Measurements from ENCODE around the gene LONRF3.
"Not testable (repeated sequence)": the region's sequence is repeated elsewhere in the genome, so short reads cannot be mapped to it uniquely, and the experiment has no call there.

The LONRF3 gene

DNA sequence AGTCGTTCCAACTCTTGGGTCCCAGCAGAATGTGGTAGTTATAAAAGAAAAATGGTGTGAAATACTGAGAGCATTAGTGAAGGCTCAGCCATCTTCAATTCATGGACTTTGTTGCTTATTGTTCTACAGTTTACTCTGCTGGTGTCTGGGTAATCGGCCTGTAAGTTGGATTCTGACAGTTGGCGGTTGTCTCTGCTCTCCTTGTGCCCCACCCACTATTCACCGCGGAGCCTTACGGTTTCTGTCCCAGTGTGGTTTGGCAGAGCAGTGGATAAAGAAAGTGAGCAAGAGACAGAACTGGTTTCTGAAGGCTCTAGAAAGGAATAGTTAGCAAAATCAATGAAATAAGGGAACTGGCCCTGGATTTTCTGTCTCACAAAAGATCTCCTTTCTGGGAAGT, 9.1 kb downstream of the LONRF3 start:
- FAIRE-seq (no peak), DNase-seq (ENCODE audit: low spot score) (no peak)

DNA sequence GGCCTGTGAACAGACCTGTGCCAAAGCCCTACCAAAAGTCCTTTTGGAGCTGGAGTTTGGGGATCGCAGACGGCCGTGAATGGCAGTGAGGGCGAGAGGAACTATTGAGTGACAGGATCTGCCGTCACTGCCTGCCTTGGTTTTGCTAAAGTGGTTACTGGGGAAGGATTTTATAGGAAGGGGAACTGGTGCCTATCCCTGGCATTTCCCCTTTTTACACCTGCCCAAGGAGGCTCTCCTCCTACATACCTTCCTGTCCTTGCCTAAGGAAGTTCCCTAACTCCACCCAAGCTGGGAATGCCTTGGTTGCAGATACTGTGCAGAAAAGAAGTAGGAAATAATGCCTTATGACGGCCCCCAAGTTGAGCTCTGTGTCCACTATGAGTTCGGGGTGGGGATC, 14.5 kb downstream of the LONRF3 start:
- no peak for FAIRE-seq

DNA sequence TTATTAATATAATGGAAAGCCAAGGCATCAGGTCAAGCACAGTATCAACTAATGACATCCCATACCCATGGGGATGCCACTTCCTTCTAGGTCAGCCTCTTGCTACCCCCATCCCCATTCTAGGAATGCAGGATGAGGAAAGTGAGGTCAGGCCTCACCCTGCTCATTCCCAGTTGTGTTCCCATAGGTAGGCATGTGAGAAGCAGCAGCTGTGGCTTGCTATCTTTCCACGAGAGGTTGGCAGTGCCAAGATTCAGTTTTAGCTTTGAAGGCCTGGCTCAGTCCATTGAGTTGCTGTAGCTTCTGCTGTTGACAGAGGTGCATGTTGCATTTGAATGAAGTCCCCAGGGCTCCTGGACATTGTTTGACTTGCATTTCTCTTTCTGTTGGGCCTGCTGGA, 15.5 kb downstream of the LONRF3 start:
- FAIRE-seq (no peak), DNase-seq (ENCODE audit: low spot score) (no peak)

More for the DNA sequence above, 14.5 kb downstream of the LONRF3 start:
- DNase-seq (ENCODE audit: low spot score) = no peak

DNA sequence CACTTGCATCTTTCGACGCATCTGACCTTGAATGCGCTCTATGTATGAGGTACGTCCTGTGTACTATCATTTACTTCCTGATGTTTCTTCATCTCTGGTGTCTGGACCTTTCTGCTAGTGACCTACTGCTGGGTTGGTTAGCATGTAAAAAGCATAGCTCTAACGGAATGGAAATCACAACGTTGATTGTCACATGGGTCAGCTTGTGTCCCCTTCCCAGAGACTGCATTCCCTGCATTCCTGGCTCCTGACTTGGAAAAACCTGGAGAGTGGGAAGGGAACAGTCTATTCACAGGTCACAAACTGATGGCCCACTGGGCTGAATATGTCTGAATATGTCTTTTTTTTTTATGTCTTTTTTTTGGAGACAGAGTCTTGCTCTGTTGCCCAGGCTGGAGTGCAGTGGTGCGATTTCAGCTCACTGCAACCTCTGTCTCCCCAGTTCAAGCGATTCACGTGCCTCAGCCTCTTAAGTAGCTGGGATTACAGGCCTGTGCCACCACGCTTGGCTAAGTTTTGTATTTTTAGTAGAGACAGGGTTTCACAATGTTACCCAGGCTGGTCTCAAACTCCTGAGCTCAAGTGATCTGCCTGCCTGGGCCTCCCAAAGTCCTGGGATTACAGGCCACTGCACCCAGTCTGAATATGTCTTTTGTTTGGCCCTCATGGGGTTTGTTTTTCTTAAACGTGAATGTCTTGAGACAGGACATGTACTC, 16.3 kb downstream of the LONRF3 start:
- no peak for DNase-seq (ENCODE audit: low spot score)
- no peak for FAIRE-seq

DNA sequence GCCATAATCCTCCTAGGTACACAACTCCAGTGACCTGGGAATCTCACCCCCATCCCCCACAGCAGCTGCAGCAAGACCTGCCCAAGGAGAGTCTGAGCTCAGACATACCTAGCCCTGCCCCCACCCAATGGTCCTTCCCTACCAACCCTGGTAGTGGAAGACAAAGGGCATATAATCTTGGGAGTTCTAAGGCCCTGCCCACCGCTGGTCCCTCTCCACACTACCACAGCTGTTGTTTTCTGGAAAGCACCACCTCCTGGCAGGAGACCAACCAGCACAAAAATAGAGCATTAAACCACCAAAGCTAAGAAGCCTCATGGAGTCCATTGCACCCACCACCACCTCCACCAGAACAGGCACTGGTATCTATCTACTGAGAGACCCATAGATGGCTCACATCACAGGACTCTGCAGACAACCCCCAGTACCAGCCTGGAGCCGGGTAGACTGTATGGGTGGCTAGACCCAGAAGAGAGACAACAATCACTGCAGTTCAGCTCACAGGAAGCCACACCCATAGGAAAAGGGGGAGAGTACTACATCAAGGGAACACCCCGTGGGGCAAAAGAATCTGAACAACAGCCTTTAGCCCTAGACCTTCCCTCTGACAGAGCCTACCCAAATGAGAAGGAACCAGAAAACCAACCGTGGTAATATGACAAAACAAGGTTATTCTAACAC, 18.2 kb downstream of the LONRF3 start:
- not testable (repeated sequence) for DNase-seq (ENCODE audit: low spot score); FAIRE-seq

DNA sequence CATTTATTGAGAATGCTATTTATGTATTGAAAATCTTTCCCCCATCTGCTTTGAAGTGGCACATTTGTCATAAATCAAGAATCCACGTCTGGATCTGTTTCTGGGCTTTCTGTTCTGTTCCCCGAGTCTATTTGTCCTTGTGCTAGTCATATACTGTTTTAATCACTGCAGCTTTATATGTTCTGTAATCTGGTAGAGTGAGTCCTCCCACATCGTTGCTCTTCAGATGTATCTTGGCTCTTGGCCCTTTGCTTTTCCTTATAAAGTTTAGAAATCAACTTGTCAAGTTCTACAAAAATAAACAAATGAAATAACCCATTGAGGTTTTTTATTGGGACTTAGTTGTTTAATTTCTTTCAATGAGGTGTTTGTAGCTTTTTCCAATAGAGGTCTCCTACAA, 29.0 kb downstream of the LONRF3 start:
- no peak for DNase-seq (ENCODE audit: low spot score)
- no peak for FAIRE-seq

DNA sequence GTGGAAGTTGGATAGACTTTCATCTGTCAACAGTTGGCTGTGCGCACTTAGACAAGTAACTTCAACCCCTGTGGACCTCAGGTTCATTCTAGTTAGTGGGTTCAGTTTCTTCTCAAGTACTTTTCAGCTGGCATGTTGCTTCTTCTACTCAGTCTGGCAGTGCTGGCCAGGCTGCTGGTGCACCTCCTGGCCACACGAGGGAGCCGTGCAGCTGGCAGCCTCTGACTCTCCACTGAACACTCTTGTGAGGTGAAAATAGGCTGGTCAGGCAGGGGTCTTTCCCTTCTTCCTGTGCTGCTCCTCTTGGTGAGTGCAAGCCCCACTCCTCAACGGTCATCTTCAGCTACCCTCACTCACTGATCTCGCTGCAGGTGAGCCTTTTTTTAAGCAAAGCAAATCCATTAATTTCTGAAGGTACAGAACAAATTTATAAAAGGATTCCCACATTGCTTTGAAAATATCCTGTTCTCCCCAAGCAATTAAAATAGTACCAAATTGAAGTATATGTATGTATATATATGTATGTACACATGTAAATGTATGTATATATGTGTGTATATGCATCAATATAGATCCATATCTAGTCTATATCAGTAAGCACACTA, 30.6 kb downstream of the LONRF3 start:
- FAIRE-seq (no peak), DNase-seq (ENCODE audit: low spot score) (peak; percentile 34)

DNA sequence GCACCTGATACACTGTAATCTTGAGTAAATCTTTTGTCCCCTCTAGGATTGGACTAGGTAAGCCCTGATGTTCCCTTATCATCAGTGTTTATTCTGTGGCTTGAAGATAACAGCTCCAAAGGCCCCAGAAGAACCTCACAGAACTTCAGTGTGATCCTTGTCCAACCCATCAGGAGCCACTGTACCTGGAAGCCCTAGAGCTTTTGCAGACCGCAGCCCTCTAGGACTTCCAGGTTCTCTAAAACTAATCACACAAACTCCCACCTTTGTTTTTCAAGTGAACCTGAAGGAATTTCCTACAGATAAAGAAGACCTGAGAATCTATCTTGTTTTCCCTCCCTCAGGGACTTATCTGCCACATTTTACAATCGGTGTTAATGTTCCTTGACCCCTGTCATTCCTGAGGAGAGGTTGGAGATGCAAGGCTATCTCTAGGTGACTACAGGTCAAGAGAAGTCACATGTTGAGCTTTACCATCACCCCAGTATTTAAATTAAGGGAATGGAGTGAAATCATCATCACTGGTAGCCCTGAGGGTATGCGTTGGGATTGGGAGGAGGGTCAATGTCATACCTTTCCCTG, 32.9 kb downstream of the LONRF3 start:
- DNase-seq (ENCODE audit: low spot score) = no peak
- no peak for FAIRE-seq

DNA sequence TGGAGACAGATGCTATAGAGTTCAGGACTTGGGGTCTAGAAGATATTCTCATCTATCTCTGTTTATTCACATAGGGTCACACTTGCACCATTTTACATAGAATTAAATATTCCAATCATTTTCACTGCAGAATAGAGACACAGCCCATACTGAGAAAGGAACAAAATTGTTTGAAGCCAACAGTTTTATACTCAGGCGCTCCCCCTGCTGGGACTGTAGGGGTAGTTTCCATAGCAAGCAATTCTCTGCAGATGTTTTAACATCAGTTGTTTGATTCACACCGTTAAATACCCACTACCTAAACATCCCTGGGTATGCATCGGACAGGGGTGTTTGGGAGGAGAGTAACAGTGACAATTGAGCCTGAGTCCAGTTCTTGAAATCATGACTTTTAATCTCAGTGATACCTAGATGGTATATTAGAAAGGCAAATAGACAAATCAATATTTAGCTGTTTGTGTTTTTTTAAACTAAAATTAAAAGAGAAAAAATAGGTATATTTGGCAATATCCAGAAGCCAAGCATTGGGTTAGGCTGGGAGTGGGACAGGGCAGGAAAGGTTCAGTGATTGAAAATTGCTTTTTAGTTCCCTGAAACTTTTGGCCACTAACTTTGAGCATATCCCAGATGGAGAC, 33.8 kb downstream of the LONRF3 start:
- FAIRE-seq = no peak
- peak; percentile 21 for DNase-seq (ENCODE audit: low spot score)

DNA sequence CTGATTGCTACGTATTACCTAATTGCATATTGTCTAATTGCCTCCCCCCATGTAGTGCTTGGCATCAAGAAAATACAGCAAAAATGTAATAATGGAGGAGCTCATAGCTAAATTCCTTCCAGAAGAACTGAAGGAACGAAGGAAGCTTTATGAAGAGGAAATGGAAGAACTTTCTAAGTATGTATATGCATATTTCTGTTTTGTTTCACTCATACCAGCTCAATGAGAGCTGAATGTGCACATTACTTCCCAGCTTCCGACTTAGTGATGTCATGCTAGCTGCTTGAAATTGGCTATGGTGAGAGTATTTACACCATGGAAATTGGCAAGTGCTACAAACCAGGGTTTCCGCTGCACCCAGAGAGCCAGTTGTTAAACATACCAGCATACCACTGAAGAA, 34.7 kb downstream of the LONRF3 start:
- FAIRE-seq (no peak), DNase-seq (ENCODE audit: low spot score) (no peak)

DNA sequence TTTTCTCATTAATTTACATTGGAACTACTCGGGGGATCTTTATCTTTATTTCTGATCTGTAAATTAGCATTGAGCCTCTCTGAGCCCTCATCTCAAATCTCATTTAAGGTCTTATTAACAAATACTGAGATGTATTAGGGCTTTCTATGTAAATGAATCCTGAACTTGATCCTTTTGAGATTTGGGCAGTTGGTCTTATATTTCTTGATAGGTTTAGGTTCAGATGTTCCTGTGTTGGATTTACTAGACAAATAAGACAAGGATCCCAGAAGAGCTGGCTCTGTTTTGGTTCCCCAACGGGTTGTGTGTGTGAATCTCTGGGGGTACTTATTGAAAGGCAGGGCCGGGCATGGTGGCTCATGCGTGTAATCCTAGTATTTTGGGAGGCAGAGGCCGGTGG, 36.1 kb downstream of the LONRF3 start:
- DNase-seq (ENCODE audit: low spot score) (no peak), FAIRE-seq (no peak)

DNA sequence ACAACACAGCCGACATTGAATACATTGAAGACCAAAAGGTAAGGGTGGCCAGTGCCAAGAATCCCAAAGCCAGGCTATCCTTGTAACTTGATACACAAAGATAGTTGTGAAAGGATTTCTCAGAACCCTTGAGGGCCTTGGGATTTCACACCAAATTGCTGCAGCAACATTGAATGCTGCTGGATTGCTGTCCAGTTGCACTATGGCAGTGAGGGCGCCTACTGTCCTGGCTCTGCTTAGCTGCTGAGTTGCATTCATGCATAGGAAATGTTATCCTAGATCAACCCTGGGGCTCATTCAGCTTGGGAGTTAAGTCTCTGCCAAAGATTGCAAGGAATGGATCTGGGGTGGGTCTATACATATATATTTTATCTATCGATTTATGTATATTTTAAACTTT, 38.7 kb downstream of the LONRF3 start:
- FAIRE-seq = no peak
- no peak for DNase-seq (ENCODE audit: low spot score)

DNA sequence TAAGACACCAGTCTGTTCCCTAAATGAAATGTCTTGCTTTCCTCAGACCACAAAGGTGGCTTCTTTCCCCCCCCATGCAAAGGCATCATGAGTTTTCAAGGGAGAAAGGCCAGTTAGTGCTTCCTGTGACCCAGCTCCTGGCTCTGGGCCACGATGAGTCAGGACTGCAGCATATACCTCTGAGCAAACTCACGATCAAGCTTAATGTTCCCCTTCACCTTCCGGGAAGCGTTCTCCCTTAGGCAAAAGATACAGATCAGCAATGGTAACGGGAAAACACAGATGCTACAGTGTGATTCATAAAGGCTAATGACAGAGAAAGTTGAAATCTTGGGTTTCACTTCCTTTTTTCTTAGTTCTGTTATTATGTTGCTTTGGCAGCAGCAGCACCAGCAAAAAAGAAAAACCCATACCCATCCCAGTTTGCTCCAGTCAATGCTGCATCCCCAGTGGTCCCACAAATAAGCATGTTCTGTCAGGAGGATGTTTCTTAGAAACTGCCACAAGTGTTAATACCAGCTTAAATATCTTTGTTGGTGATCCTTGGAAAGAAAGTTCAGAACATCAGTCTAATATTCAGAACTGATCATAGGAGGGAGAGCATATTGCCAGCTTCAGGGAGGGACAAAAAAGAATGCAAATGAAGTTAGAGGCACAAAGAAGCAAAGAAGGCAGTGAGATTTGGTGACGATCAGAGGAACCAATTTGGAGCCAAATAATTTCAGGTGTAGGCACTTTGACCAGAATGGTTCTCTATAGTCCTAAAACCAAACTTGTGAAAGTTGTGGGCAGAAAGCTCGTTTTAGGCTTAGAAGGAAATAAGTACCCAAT, 41.2 kb downstream of the LONRF3 start:
- peak; percentile 42 for DNase-seq (ENCODE audit: low spot score)

DNA sequence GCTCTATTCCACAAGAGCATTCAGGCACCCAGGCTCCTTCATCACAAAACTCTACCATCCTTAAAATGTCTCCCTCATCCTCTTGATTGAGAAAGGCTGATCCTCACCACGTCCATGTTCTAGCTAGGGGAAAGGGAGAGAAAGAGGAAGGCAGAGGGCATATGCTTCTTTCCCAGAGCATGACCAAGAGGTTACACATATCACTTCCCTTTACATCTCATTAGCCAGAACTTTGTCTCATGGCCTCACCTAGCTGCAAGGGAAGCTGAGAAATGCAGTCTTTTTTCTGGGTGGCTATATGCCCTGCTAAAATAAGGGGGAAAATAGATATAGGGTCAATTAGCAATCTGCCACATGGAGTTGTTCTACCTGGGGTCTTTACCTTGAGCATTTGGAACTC, 42.7 kb downstream of the LONRF3 start:
- FAIRE-seq = no peak
- no peak for DNase-seq (ENCODE audit: low spot score)

More for the DNA sequence above, 41.2 kb downstream of the LONRF3 start:
- FAIRE-seq = no peak

DNA sequence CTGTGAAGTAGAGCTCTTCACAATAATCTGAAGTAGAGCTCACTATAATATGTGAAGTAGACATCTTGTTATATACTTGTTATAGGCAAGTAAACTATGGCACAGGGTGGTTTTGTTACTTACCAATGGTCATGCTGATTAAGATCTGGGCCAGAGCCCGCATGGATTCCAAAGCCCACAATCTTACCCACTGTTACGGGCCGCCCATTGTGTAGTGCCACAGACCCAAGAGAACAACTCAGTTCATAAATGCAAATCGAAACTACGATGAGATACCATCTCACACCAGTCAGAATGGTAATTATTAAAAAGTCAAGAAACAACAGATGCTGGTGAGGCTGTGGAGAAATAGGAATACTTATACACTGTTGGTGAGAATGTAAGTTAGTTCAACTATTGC, 51.5 kb downstream of the LONRF3 start:
- no peak for FAIRE-seq
- DNase-seq (ENCODE audit: low spot score) = no peak

DNA sequence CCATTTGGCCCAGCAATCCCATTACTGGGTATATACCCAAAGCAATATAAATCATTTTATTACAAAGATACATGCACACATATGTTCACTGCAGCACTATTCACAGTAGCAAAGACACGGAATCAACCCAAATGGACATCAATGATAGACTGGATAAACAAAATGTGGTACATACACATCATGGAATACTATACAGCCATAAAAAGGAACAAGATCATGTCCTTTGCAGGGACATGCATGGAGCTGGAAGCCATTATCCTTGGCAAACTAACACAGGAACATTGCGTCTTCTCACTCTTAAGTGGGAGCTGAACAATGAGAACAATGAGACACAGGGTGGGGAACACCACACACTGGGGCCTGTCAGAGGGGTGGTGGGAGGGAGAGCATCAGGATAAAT, 51.9 kb downstream of the LONRF3 start:
- DNase-seq (ENCODE audit: low spot score); FAIRE-seq: not testable (repeated sequence)

DNA sequence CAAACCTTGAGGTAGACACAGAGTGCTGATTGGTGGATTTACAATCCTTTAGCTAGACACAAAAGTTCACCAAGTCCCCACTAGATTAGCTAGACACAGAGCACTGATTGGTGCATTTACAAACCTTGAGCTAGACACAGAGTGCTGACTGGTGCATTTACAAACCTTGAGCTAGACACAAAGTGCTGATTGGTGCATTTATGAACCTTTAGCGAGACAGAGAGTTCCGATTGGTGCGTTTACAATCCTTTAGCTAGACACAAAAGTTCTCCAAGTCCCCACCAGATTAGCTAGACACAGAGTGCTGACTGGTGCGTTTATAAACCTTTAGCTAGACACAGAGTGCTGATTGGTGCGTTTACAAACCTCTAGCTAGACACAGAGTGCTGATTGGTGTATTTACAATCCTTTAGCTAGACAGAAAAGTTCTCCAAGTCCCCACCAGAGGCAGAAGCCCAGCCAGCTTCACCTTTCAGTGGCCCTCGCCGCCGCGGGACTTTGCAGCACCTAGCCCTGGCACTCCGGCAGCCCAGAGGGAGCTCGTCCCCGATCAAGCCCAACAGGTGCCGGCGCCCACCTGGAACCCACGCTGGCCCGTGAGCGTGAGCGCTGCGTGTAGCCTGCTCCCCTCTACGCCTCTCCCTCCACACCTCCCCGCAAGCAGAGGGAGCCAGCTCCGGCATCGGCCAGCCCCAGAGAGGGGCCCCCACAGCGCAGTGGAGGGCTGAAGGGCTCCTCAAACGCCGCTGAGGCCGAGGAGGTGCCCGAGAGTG, 53.7 kb downstream of the LONRF3 start:
- FAIRE-seq = not testable (repeated sequence)

DNA sequence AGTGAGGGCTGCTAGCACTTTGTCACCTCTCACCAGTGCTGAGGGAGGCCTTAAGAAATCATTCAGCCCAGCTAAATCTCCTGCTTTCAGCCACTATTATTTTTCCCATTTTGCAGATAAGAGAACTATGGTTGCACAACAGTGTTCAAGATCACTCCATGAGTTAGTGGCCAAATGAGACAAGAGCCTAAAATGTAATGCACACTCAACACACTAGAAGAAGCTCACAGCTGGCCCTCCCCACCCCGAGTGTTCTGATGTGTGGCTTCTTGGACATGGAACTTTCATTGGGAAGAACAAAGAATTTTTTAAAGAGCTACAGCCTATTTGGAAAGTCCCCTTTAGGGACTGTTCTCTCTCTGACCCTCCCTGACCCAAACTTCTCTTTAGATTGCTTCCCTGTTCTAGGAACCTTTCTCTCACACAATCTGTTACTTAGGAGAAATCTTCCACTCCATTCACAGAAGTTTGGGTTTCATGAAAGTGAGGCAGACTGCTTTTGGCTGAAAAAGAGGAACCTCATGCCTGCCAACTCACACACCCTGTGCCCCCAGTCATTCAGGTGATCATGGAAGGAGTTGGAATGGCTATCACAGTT, 54.4 kb downstream of the LONRF3 start:
- FAIRE-seq = no peak

More for the DNA sequence above, 53.7 kb downstream of the LONRF3 start:
- DNase-seq (ENCODE audit: low spot score) = not testable (repeated sequence)

DNA sequence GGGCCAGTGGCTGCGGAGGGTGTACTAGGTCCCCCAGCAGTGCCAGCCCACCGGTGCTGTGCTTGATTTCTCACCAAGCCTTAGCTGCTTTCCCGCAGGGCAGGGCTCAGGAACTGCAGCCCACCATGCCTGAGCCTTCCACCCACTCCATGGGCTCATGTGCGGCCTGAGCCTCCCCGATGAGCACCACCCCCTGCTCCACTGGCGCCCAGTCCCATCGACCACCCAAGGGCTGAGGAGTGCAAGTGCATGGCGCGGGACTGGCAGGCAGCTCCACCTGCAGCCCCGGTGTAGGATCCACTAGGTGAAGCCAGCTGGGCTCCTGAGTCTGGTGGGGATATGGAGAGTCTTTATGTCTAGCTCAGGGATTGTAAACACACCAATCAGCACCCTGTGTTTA, 55.2 kb downstream of the LONRF3 start:
- not testable (repeated sequence) for DNase-seq (ENCODE audit: low spot score); FAIRE-seq

More for the DNA sequence above, 54.4 kb downstream of the LONRF3 start:
- DNase-seq (ENCODE audit: low spot score) = no peak

DNA sequence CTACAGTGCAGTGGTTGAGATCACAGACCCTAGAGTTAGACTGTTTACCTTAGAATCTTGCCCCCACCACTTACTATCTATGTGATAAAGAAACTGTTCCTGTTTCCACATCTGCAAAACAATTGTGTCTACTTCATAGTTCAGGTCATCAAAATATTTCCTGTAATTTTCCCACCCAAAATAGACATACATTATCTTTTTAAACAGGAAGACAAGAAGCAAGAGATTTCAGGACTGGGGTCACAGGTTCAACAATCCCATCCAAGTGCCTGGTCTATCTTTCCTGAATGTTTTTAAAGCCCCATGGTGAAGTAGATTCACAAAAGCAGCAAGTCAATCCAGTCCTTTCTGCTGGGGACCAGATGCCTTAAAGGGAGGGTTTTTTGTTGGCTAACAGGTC, 56.6 kb downstream of the LONRF3 start:
- FAIRE-seq (no peak), DNase-seq (ENCODE audit: low spot score) (no peak)

Measured in urothelium cell line (cell line).